HG02610 (cell line): Measurements from ENCODE around the gene PTPN4.

ENCODE experiments used
- ATAC-seq: cut with Tn5 transposase; IDR thresholded peaks from one replicate; pipeline ENCODE4 v1.9.1; 2021; ENCODE audit warnings: mild to moderate bottlenecking, moderate library complexity; ENCODE audit not compliant: unreplicated experiment

Gene PTPN4

GRCh38 chr2:119759451-119760236, at the start of gene PTPN4:
Gene PTPN4 (plus strand): TSS chr2:119759922. CDS start chr2:119809854, 49,932 bp downstream.
- ATAC-seq, result peak; percentile 97

GRCh38 chr2:119710281-119710680, 49.4 kb upstream of the PTPN4 start:
- no peak for ATAC-seq

GRCh38 chr2:119711352-119711751, 48.4 kb upstream of the PTPN4 start:
- ATAC-seq, result no peak

DNA sequence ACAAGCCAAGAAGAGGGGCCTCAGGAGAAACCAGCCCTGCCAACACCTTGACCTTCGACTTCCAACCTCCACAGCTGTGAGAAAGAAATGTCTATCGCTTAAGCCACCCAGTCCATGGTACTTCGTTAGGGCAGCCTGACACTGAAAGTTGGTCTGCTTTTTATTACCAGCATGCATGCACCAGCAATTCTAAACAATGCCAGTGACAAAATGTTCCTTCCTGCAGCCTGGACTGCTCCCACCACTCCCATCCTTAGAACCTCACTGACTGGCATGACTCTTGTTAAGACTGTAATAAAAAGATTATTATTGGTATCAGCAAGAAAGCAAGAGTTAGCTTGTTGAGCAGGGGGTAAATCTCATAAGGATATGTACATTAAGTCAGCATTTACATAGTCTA, 47.2 kb upstream of the PTPN4 start:
- ATAC-seq, result no peak

GRCh38 chr2:119713819-119714490, 45.8 kb upstream of the PTPN4 start:
- ATAC-seq, result no peak

GRCh38 chr2:119715409-119716283, 44.1 kb upstream of the PTPN4 start:
- no peak for ATAC-seq

DNA sequence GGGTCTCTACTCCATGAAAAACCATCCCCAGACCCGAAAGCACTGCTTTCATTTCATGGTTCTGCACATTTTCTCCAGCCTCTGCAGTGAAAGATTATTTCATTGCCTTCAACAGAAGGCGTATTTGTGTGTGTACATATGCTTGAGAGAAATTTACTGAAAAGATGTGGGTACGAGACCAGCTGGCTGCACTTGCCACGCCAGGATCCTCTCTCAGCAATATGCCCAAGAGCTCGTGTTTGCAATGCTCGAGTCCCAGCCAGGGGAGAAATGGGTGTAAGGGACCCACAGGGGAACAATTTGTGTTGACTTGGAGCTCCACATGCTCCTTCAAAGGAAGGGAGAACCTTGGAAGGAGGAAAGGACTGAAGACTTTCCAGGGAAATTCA, 43.4 kb upstream of the PTPN4 start:
- ATAC-seq, result no peak

GRCh38 chr2:119718501-119719260, 41.0 kb upstream of the PTPN4 start:
- ATAC-seq, result no peak

GRCh38 chr2:119719261-119719627, 40.5 kb upstream of the PTPN4 start:
- ATAC-seq, result no peak

- no peak for ATAC-seq
Measured at GRCh38 chr2:119721043-119721442, 38.7 kb upstream of the PTPN4 start.

GRCh38 chr2:119721462-119721861, 38.3 kb upstream of the PTPN4 start:
- ATAC-seq, result no peak

DNA sequence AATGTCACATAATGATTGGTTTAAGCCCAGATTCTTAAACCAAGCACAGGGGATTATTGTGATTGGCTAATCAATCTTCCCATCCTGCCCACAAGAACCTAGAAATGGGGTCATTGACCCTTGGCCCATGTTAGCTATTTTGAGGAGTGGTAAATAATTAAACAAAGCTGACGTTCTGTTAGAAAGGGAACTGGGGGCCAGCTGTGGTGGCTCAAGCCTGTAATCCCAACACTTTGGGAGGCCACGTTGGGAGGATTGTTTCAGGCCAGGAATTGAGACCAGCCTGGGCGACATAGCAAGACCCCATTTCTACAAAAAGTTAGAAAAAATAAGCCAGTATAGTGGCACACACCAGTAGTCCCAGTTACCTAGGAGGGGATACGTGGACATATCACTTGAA, 37.8 kb upstream of the PTPN4 start:
- ATAC-seq, result no peak

- ATAC-seq, result no peak
Measured at GRCh38 chr2:119723186-119723585, 36.5 kb upstream of the PTPN4 start.

DNA sequence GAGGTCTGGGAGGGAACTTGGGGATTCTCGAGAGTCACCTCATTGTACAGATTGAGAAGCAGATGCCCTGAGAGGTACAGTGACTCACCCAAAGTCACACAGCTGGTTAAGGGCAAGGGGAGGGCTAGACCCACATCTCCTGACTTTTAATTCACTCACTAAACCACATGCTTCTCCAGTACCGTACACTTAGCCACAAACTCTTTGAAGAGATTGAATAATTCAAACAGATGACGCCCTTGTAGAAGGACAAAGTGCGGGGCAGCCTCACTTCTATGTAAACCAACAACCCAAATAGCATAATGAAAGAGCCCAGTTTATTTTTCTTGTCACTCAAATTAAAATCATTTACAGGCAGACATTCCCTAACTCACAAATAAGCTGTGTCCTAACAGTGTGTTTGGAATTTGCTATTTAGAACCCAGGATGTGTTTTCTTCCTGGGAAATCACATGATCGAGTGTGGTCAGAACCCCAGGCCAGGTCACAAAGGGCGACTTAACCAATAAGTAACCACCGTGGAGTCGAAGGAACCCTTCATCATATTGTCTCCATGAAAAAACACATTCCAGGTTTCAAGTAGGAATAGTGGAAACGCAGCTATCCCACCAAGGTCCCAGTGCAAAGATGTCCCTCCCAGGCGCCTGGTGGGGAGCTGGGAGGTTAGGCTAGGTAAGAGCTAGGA, 35.8 kb upstream of the PTPN4 start:
- no peak for ATAC-seq

DNA sequence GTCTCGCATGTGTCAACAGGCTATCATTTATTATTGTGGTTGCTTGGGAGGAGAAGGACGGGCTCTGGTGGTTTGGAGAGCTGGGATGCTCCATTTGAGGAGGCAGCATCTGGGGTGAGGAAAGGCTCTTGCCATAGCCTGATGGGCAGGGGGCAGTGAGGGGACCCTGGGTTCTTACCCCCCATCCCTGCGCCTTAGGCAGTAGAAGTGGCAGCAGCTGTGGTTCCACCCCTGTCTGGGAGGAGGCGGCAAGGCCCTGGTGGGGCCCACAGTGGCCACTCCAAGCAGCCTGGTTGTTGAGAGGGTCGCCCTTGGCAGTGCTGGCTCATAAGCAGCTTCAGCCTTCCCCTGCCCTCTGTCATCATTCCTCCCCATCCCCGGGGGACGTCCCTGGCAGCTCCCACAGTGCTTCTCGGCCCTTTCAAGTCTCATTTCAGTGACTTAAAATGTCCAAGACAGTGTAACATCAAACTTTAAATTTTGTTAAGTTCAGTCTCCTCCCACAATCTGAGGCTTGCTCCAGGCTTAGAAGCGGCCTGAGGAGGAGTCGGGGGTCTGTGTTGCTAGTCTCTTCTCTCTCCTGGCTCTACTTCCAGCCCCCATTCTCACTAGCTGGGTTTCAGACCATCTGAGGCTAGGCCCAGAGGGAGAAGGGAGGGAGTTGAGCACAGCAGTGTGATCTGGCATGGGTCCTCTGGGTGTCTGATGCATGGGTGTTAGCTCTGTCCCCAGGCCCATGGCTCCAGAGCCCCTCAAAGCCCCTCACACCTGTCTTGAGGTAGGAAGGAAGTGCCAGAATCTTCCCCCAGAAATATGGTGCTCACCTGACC, 34.9 kb upstream of the PTPN4 start:
- no peak for ATAC-seq

DNA sequence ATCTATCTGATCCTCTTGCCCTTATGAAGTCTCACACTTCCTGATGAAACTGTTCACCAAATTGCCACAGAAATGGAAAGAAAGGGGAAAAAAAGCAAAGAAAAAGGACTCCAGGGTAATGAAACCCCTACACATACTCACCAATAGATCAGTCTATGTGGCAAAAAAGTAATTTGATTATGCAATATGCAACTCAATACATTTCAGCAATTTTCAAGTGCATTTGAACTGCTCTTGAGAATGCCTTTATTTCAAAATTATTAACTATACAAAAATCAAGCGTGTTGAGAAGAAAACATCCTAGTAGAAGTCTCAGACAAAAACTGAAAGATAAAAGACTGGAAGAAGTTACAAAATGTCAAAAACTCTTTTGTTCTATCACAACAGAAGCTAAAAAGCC, 32.2 kb upstream of the PTPN4 start:
- no peak for ATAC-seq

DNA sequence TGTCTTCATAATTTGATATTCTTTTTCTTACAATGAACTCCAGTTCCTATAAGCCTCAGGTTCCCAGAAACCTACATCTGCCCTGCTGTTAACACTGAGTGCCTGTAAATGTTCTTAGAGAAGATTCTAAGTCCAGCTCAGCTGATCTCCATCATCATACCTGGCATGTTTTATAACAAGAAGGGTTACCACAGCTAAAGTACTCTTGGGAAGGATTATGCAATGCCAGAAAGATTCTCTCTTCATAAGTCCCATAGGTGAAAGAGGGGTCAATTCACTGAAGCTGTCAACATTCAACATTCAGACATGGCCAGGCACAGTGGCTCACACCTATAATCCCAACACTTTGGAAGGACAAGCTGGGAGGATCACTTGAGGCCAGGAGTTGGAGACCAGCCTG, 31.3 kb upstream of the PTPN4 start:
- no peak for ATAC-seq

DNA sequence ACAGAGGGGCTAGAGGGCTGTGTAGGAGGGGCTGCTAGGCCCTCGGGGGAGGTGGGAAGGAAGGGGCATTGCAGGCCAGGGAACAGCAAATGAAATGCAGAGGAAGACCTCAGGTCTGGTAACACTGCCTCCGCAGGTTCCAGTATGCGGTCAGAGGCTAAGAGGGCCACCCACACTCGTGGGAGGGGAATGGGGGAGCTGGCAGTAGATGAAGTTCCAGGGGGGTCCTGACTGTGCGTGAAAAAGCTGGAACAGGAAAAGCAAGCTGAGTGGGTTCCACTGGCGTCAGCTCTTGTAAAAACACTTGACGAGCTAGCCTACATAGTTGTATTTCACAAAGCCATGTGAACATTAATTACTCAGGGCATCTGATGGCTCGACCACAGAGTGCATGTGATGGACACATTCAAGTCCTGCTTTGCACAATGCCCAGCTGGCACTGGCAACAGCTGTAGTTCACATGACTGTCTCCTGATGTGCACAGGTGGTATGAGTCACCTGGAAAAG, 29.0 kb upstream of the PTPN4 start:
- no peak for ATAC-seq

DNA sequence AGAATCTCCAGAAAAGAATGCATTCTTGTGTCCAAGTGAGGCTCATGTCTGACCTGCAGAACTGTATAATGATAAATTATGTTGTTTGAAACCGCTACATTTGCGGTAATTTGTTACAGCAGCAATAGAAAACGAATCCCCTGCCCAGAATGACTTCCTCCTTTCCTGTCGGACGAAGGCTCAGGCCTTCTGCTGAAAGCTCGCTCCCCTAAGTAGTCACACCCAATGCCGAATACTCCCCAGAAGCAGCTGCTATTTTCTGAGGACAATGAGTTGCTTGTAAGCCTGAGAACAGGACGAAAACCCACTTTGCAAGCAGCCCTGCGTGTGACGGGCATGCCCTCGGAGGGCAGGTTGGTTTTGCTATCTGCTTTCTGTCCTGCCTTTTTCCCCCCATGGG, 27.7 kb upstream of the PTPN4 start:
- no peak for ATAC-seq
